HepG2 (cell line): ENCODE results near the gene DCAF7. TPM values are rescaled to one million over a fixed set of nuclear protein-coding genes. Genes with fewer than 3 reads are reported as not detected.

Experiments
- ATAC-seq: fragments of 200-7000 bp; cut with Tn5 transposase; 3 replicates; pipeline ENCODE4 v1.9.1; 2020; ENCODE audit warnings: mild to moderate bottlenecking, moderate library complexity
- BruUV-seq: library from RNA; stranded (reverse); fragments of 400-500 nt; replicated peaks from 2 replicates; lab custom pipeline; 2021; lab: Mats Ljungman, UMichigan
- CTCF ChIA-PET: fragments of 300-600 bp; formaldehyde crosslinking; extraction: SDS; loops from one replicate; lab custom pipeline; 2021; ENCODE audit warnings: low total read pairs, inconsistent platforms, low intra/inter-chr PET ratio; lab: Yijun Ruan, JAX
- POLR2A ChIA-PET: fragments of 350-600 bp; sonication (Branson Sonifier 250); formaldehyde crosslinking; loops from one replicate; lab custom pipeline; 2020; ENCODE audit warnings: antibody characterized with exemption, inconsistent platforms; lab: Yijun Ruan, JAX
- DNase-seq: peaks from one replicate; pipeline ENCODE4 v3.0.0-alpha.2; 2015; ENCODE audit warnings: low spot score
- FAIRE-seq: peaks from 3 replicates; lab custom pipeline; 2011; peaks lifted over from hg19 to GRCh38; lab: Jason Lieb, UNC
- H2AFZ ChIP-seq: one replicate; pipeline ENCODE4 v1.6.1; 2011; ENCODE audit warnings: low read length, inconsistent platforms
- H3K27ac ChIP-seq: fragments of 300-600 bp; 3 replicates; pipeline ENCODE4 v1.8.0; 2011; ENCODE audit warnings: mixed run types, mild to moderate bottlenecking, mixed read lengths, low read length, inconsistent platforms; ENCODE audit not compliant: insufficient read depth; ENCODE audit errors: extremely low read length
- H3K27me3 ChIP-seq, 2 experiments: fragments of 200-600 bp in 1 of 2; 2 replicates in 1 of 2; 3 replicates in 1 of 2; pipeline versions ENCODE4 v1.6.0 to v1.8.0; 2011; ENCODE audit warnings: low read length in 2 of 2, mild to moderate bottlenecking in 2 of 2, moderate library complexity in 2 of 2, inconsistent platforms in 1 of 2; ENCODE audit not compliant: insufficient read depth in 2 of 2, control insufficient read depth in 1 of 2
- H3K36me3 ChIP-seq, 2 experiments: fragments of 200-600 bp in 1 of 2; replicated peaks in 1 of 2; 2 replicates in 1 of 2; 3 replicates in 1 of 2; pipeline versions ENCODE4 v1.5.1 to v1.8.0; 2011; ENCODE audit warnings: low read length in 2 of 2, inconsistent platforms in 1 of 2; ENCODE audit not compliant: insufficient read depth in 2 of 2, control insufficient read depth in 1 of 2
- H3K4me1 ChIP-seq: 2 replicates; pipeline ENCODE4 v1.5.1; 2012; ENCODE audit warnings: low read length, inconsistent platforms; ENCODE audit not compliant: insufficient read depth
- H3K4me2 ChIP-seq: 2 replicates; pipeline ENCODE4 v1.6.0; 2011; ENCODE audit warnings: low read depth, low read length, inconsistent platforms
- H3K4me3 ChIP-seq, 3 experiments: fragments of 200-600 bp in 1 of 3; sonication (generic), shearing (Covaris generic) in 1 of 3; replicated peaks in 1 of 3; 2 replicates each; pipeline ENCODE4 v1.5.1; 2011 to 2016; ENCODE audit warnings: low read length in 3 of 3, inconsistent platforms in 2 of 3, low read depth in 2 of 3, mild to moderate bottlenecking in 2 of 3, control low read depth in 1 of 3, mixed read lengths in 1 of 3; ENCODE audit not compliant: insufficient read depth in 1 of 3
- H3K79me2 ChIP-seq: one replicate; pipeline ENCODE4 v1.6.1; 2011; ENCODE audit warnings: low read length, inconsistent platforms; ENCODE audit not compliant: insufficient read depth
- H3K9ac ChIP-seq: 2 replicates; pipeline ENCODE4 v1.6.0; 2011; ENCODE audit warnings: mild to moderate bottlenecking, low read depth, low read length, inconsistent platforms; ENCODE audit not compliant: insufficient read depth
- H3K9me3 ChIP-seq: 2 replicates; pipeline ENCODE4 v1.5.1; 2012; ENCODE audit warnings: mild to moderate bottlenecking, low read length
- H4K20me1 ChIP-seq: 2 replicates; pipeline ENCODE4 v1.6.0; 2011; ENCODE audit warnings: inconsistent platforms, mild to moderate bottlenecking, low read length, moderate library complexity; ENCODE audit not compliant: insufficient read depth
- BRF2 ChIP-seq: sonication (generic); formaldehyde crosslinking; IDR thresholded peaks from 2 replicates; pipeline ENCODE4 v1.8.1; 2022; ENCODE audit warnings: mild to moderate bottlenecking, missing genetic modification reagents
- CTCF ChIP-seq: sonication (generic); formaldehyde crosslinking; IDR thresholded peaks from 2 replicates; pipeline ENCODE4 v1.5.0; 2020; ENCODE audit warnings: mild to moderate bottlenecking, missing genetic modification reagents, moderate library complexity
- MATR3 ChIP-seq: sonication (generic); formaldehyde crosslinking; IDR thresholded peaks from 2 replicates; pipeline ENCODE4 v1.4.0; 2020; ENCODE audit warnings: missing genetic modification reagents
- RELA ChIP-seq: sonication (generic); formaldehyde crosslinking; IDR thresholded peaks from 2 replicates; pipeline ENCODE4 v1.4.0; 2020; ENCODE audit warnings: missing genetic modification reagents
- TOE1 ChIP-seq: sonication (generic); formaldehyde crosslinking; IDR thresholded peaks from 2 replicates; pipeline ENCODE4 v1.4.0; 2020; ENCODE audit warnings: mild to moderate bottlenecking, missing genetic modification reagents
- WGBS: methylation state at CpG from one replicate; pipeline ENCODE4 v1.1.6; 2017; ENCODE audit warnings: low lambda C conversion rate; 5-methylcytosine and 5-hydroxymethylcytosine counted together
- in situ Hi-C: cut with HindIII; loops from 2 replicates; pipeline ENCODE4 v1.10.0; 2017; ENCODE audit warnings: low pct_unique_long_range_greater_than_20kb; ENCODE audit not compliant: extremely low pct_ligation_motif_present
- intact Hi-C: fragments of 100-400 bp; cut with micrococcal nuclease; formaldehyde crosslinking; loops from one replicate; pipeline ENCODE4 v1.10.0; 2022; ENCODE audit not compliant: unreplicated experiment
- polyA plus RNA-seq, 8 experiments: library from polyadenylated mRNA; depleted of rRNA in 3 of 8; stranded (reverse) in 7 of 8; unstranded in 1 of 8; fragments of >200 nt; fragmentation: Illumina TruSeq in 4 of 8; extraction: Trizol in 4 of 8; gene quantifications; 2 replicates each; pipeline versions ENCODE4 v1.2.1 to v1.2.3, GENCODE V29; 2011 to 2016; ENCODE audit warnings: low read depth in 4 of 8, missing spikeins in 1 of 8, mixed read lengths in 1 of 8; ENCODE audit not compliant: insufficient read depth in 1 of 8
- total RNA-seq, 5 experiments: library from RNA; depleted of rRNA; stranded (reverse); fragments of >200 nt; fragmentation: Illumina TruSeq; extraction: Trizol; gene quantifications; 2 replicates each; pipeline ENCODE4 v1.2.3, GENCODE V29; 2016; ENCODE audit warnings: low read depth in 1 of 5
- TF ChIP-seq, protein P1 (sequence below): sonication (generic); formaldehyde crosslinking; IDR thresholded peaks from 2 replicates; pipeline ENCODE4 v1.5.0; 2020; ENCODE audit warnings: missing genetic modification reagents, mild to moderate bottlenecking, borderline replicate concordance
- TF ChIP-seq, protein P2 (sequence below): sonication (generic); formaldehyde crosslinking; IDR thresholded peaks from 2 replicates; pipeline ENCODE4 v1.5.0; 2020; ENCODE audit warnings: mild to moderate bottlenecking, missing genetic modification reagents, borderline replicate concordance

Gene DCAF7
- total and polyA plus RNA-seq, 2 of the 13 experiments (the other 11 are each of a cell fraction or from before 2014, with no cell fraction given), result 55.2 to 73.4 TPM

- no peak overlapping the region for H3K9ac ChIP-seq
- POLR2A ChIA-PET, result no interaction called here
- no TSS peak for BruUV-seq
- H3K4me1 ChIP-seq, result no peaks in the 10 kb centered on the region
- H3K27ac ChIP-seq, result no peak overlapping the region
- intact Hi-C loops, result no loop called here
- H3K4me3 ChIP-seq, result no peak overlapping the region
- in situ Hi-C loops, result no loop called here
- CTCF ChIA-PET, result no interaction called here
- no peaks in the 10 kb centered on the region; the same call in 1 of the 2 replicates for H4K20me1 ChIP-seq
- no peak overlapping the region for H2AFZ ChIP-seq
- no peak for TF ChIP-seq CTCF (CRISPR knock-in tag)
- TF ChIP-seq, protein P1, sequence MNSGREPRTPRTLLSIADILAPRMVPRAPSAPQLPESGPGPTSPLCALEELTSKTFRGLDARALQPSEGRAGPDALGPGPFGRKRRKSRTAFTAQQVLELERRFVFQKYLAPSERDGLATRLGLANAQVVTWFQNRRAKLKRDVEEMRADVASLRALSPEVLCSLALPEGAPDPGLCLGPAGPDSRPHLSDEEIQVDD (CRISPR knock-in tag), result no peak
- no peak for TF ChIP-seq TOE1 (CRISPR knock-in tag)
- TF ChIP-seq, protein P2, sequence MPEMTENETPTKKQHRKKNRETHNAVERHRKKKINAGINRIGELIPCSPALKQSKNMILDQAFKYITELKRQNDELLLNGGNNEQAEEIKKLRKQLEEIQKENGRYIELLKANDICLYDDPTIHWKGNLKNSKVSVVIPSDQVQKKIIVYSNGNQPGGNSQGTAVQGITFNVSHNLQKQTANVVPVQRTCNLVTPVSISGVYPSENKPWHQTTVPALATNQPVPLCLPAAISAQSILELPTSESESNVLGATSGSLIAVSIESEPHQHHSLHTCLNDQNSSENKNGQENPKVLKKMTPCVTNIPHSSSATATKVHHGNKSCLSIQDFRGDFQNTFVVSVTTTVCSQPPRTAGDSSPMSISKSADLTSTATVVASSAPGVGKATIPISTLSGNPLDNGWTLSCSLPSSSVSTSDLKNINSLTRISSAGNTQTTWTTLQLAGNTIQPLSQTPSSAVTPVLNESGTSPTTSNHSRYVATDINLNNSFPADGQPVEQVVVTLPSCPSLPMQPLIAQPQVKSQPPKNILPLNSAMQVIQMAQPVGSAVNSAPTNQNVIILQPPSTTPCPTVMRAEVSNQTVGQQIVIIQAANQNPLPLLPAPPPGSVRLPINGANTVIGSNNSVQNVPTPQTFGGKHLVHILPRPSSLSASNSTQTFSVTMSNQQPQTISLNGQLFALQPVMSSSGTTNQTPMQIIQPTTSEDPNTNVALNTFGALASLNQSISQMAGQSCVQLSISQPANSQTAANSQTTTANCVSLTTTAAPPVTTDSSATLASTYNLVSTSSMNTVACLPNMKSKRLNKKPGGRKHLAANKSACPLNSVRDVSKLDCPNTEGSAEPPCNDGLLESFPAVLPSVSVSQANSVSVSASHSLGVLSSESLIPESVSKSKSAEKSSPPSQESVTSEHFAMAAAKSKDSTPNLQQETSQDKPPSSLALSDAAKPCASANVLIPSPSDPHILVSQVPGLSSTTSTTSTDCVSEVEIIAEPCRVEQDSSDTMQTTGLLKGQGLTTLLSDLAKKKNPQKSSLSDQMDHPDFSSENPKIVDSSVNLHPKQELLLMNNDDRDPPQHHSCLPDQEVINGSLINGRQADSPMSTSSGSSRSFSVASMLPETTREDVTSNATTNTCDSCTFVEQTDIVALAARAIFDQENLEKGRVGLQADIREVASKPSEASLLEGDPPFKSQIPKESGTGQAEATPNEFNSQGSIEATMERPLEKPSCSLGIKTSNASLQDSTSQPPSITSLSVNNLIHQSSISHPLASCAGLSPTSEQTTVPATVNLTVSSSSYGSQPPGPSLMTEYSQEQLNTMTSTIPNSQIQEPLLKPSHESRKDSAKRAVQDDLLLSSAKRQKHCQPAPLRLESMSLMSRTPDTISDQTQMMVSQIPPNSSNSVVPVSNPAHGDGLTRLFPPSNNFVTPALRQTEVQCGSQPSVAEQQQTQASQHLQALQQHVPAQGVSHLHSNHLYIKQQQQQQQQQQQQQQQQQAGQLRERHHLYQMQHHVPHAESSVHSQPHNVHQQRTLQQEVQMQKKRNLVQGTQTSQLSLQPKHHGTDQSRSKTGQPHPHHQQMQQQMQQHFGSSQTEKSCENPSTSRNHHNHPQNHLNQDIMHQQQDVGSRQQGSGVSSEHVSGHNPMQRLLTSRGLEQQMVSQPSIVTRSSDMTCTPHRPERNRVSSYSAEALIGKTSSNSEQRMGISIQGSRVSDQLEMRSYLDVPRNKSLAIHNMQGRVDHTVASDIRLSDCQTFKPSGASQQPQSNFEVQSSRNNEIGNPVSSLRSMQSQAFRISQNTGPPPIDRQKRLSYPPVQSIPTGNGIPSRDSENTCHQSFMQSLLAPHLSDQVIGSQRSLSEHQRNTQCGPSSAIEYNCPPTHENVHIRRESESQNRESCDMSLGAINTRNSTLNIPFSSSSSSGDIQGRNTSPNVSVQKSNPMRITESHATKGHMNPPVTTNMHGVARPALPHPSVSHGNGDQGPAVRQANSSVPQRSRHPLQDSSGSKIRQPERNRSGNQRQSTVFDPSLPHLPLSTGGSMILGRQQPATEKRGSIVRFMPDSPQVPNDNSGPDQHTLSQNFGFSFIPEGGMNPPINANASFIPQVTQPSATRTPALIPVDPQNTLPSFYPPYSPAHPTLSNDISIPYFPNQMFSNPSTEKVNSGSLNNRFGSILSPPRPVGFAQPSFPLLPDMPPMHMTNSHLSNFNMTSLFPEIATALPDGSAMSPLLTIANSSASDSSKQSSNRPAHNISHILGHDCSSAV (CRISPR knock-in tag), result no peak
- TF ChIP-seq RELA (CRISPR knock-in tag), result no peak
- no peak for TF ChIP-seq BRF2 (CRISPR knock-in tag)
- TF ChIP-seq MATR3 (CRISPR knock-in tag), result no peak
- H3K4me2 ChIP-seq, result no peak overlapping the region
- peaks cover 50 to 74% of the 10 kb centered on the region in 2 experiments for H3K36me3 ChIP-seq
- FAIRE-seq, result no peak
- H3K79me2 ChIP-seq, result no peaks in the 10 kb centered on the region
- no peak for ATAC-seq
- no peaks in the 10 kb centered on the region for H3K9me3 ChIP-seq
- H3K27me3 ChIP-seq, result no peaks in the 10 kb centered on the region
- 98% methylated on average over 5 of the region's 5 CpGs for WGBS
- no peak for DNase-seq
Observed at GRCh38 chr17:63587770-63588169, 37.5 kb downstream of the DCAF7 start.
